SU-DHL-6 (cell line): ENCODE results near the gene MTHFSD.

Source experiments
- EZH2phosphoT487 ChIP-seq: fragments of 200-600 bp; sonication (generic), shearing (Covaris generic); conservative IDR thresholded peaks from 2 replicates; pipeline ENCODE4 v1.6.1; 2018; ENCODE audit warnings: mild to moderate bottlenecking, antibody characterized with exemption, low read length, moderate library complexity, mixed read lengths
- TF ChIP-seq, protein P1 (sequence below): fragments of 200-600 bp; sonication (generic); IDR thresholded peaks from one replicate; pipeline ENCODE4 v1.5.1; 2017; ENCODE audit warnings: antibody characterized with exemption, mild to moderate bottlenecking, low read length, moderate library complexity; ENCODE audit not compliant: insufficient read depth, poor library complexity, severe bottlenecking

- TF ChIP-seq, protein P1, sequence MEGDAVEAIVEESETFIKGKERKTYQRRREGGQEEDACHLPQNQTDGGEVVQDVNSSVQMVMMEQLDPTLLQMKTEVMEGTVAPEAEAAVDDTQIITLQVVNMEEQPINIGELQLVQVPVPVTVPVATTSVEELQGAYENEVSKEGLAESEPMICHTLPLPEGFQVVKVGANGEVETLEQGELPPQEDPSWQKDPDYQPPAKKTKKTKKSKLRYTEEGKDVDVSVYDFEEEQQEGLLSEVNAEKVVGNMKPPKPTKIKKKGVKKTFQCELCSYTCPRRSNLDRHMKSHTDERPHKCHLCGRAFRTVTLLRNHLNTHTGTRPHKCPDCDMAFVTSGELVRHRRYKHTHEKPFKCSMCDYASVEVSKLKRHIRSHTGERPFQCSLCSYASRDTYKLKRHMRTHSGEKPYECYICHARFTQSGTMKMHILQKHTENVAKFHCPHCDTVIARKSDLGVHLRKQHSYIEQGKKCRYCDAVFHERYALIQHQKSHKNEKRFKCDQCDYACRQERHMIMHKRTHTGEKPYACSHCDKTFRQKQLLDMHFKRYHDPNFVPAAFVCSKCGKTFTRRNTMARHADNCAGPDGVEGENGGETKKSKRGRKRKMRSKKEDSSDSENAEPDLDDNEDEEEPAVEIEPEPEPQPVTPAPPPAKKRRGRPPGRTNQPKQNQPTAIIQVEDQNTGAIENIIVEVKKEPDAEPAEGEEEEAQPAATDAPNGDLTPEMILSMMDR, result no peak
- TF ChIP-seq EZH2phosphoT487, result no peak
Observed at GRCh38 chr16:86590501-86591144, 35.6 kb upstream of the MTHFSD start.
